ENCODE measurements around the gene ABTB2.

DNA sequence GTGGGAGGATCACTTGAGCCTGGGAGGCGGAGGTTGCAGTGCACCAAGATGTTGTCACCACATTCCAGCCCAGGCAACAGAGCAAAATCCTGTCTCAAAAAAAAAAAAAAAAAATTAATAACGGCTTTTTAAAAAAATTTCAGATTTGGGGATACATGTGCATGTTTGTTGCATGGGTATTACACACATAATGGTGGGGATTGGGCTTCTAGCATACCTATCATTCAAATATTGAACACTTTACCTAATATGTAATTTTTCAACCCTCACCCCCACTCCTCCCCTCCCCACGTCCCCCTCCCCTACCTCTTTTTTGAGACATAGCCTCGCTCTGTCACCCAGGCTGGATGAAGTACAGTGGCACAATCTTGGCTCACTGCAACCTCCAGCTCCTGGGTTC, 40.1 kb downstream of the ABTB2 start:
- no peak for TF ChIP-seq CTCF (IDR thresholded peaks at IDR 0.05)
- no peak for TF ChIP-seq POLR2A (IDR thresholded peaks at IDR 0.05)

All from right lobe of liver (tissue), 4 donors.